A673 (cell line): ENCODE results near the gene SELENON. TPM values are rescaled to one million over a fixed set of nuclear protein-coding genes. Genes with fewer than 3 reads are reported as not detected.

Source experiments
- BruUV-seq: library from RNA; stranded (reverse); fragments of 400-500 nt; replicated peaks from 2 replicates; lab custom pipeline; 2021; lab: Mats Ljungman, UMichigan
- CTCF ChIA-PET: fragments of 300-600 bp; sonication (Branson Sonifier 250); formaldehyde crosslinking; loops from one replicate; lab custom pipeline; 2022; ENCODE audit warnings: antibody characterized with exemption; lab: Charles Lee
- POLR2A ChIA-PET: fragments of 300-600 bp; sonication (Branson Sonifier 250); formaldehyde crosslinking; loops from one replicate; lab custom pipeline; 2022; ENCODE audit warnings: antibody characterized with exemption; ENCODE audit not compliant: low non-redundant PET; lab: Charles Lee
- DNase-seq: peaks from one replicate; pipeline ENCODE4 v3.0.0-alpha.2; 2015; ENCODE audit warnings: low spot score
- H3K27ac ChIP-seq: fragments of 200-600 bp; sonication (generic); 2 replicates; pipeline ENCODE4 v1.5.1; 2016; ENCODE audit warnings: mixed run types, low read depth, mild to moderate bottlenecking, mixed read lengths, antibody characterized with exemption, low read length; ENCODE audit not compliant: poor library complexity, severe bottlenecking
- H3K27me3 ChIP-seq: fragments of 200-600 bp; sonication (generic); replicated peaks from 2 replicates; pipeline ENCODE4 v1.6.1; 2017; ENCODE audit warnings: mixed run types, low read depth, mild to moderate bottlenecking, mixed read lengths, antibody characterized with exemption, low read length; ENCODE audit not compliant: insufficient read depth, poor library complexity
- H3K36me3 ChIP-seq: fragments of 200-600 bp; sonication (generic); 2 replicates; pipeline ENCODE4 v1.6.1; 2016; ENCODE audit warnings: mixed run types, mild to moderate bottlenecking, mixed read lengths, antibody characterized with exemption, low read length; ENCODE audit not compliant: insufficient read depth, poor library complexity, severe bottlenecking
- H3K4me1 ChIP-seq: fragments of 200-600 bp; sonication (generic); 2 replicates; pipeline ENCODE4 v1.6.1; 2017; ENCODE audit warnings: mixed run types, mild to moderate bottlenecking, mixed read lengths, antibody characterized with exemption, low read length; ENCODE audit not compliant: insufficient read depth, poor library complexity, severe bottlenecking
- H3K4me3 ChIP-seq: fragments of 200-600 bp; sonication (generic); 2 replicates; pipeline ENCODE4 v1.5.1; 2016; ENCODE audit warnings: low read depth, mixed run types, mild to moderate bottlenecking, mixed read lengths, low read length; ENCODE audit not compliant: poor library complexity, severe bottlenecking
- H3K9me3 ChIP-seq: fragments of 200-600 bp; sonication (generic); 2 replicates; pipeline ENCODE4 v1.6.1; 2016; ENCODE audit warnings: mixed run types, low read depth, mild to moderate bottlenecking, mixed read lengths, antibody characterized with exemption, low read length; ENCODE audit not compliant: poor library complexity, severe bottlenecking
- CTCF ChIP-seq: fragments of 300-800, 200-600 bp; sonication (generic); conservative IDR thresholded peaks from 2 replicates; pipeline ENCODE4 v1.5.1; 2017; ENCODE audit warnings: low read depth, mild to moderate bottlenecking, antibody characterized with exemption, low read length, moderate library complexity, mixed read lengths
- EZH2 ChIP-seq: fragments of 200-600 bp; sonication (generic); IDR thresholded peaks from 2 replicates; pipeline ENCODE4 v1.6.1; 2017; ENCODE audit warnings: borderline replicate concordance, low read depth, mild to moderate bottlenecking, mixed read lengths, antibody characterized with exemption, low read length; ENCODE audit not compliant: poor library complexity, severe bottlenecking
- intact Hi-C: fragments of 100-400 bp; cut with micrococcal nuclease; formaldehyde crosslinking; loops from one replicate; pipeline ENCODE4 v1.10.0; 2022; ENCODE audit not compliant: unreplicated experiment
- total RNA-seq: library from RNA; stranded (reverse); gene quantifications from 2 replicates; pipeline ENCODE4 v1.2.3, GENCODE V29; 2021

The SELENON gene
- total RNA-seq, 1 experiment from 2014 or later: 50.4 TPM

DNA sequence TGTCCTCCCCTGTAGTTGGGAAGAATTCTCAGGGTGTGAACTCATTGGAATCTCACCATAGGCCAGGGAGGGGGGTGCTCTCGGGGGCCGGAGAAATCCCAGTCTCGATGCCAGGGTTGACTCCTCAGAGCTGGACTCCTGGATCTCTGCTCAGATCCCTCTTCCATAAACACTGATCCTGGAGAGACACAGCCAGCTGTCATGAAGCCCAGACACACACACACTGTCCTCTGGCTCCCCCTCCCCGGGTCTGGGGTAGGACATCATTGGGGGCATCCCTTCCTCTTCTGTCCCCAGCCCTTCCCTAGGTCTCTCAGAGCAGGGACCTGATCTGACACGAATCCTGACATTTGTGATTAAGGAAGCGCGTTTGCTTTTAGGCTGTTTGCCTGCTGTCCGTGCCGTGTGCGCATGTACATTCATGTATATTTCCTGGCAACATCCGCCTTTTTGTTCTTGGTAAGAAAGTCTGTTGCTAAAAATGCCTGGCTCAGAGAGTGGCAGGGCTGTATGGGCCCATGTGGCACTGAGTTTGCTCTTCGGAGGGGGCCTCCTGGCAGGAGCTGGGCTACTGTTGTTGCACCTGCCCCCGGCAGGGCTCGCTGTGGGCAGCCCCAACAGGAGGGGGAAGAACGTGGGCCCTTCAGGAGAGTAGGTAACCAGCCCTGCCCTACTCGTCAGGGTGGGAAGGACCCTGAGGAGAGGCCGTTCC lies 45.4 kb upstream of the SELENON start:
- Histone ChIP-seq H3K27ac (no peak overlapping the region), H3K27me3 (no peaks in the 10 kb centered on the region), H3K9me3 (no peaks in the 10 kb centered on the region), H3K4me1 (no peaks in the 10 kb centered on the region), H3K36me3 (no peaks in the 10 kb centered on the region), H3K4me3 (no peak overlapping the region)
- ChIA-PET POLR2A (no interaction called here), CTCF (no interaction called here)
- intact Hi-C loops: no loop called here
- no peak for DNase-seq
- TF ChIP-seq CTCF (no peak), EZH2 (no peak)
- BruUV-seq: no TSS peak

DNA sequence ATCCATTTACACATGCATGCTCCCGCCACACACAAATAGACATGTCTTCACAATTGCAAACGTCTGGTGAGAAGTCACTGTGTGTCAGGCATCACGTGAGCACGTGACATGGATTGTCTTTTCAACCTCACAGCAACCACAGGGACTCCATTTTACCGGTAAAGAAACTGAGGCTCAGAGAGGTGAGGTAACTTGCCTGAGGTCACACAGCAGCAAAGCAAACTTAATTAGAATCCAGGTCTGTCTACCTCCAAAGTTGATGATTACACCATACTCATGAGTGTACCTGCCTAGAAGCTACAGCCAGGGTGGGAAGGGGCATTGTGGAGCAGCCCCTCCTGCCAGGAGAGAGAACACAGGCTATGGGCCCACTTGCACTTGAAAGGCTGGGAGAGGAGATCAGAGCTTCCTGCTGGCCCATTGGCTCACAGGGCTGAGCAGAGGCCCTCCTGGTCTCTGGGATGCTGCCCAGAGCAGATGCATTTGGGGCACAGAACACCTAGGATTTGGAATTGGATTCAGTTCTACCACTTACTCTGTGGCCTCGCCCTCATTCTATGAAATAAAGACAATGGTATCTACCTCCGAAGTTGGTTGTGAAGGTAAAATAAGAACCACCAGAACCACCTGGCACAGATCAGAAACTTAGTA lies 44.4 kb upstream of the SELENON start:
- no peak for DNase-seq
- Histone ChIP-seq H3K36me3 (no peaks in the 10 kb centered on the region), H3K9me3 (no peaks in the 10 kb centered on the region), H3K4me3 (no peak overlapping the region), H3K27me3 (no peaks in the 10 kb centered on the region), H3K27ac (no peak overlapping the region), H3K4me1 (no peaks in the 10 kb centered on the region)
- intact Hi-C loops: no loop called here
- BruUV-seq: no TSS peak
- ChIA-PET CTCF (no interaction called here), POLR2A (interaction anchor here (0.7 kb wide), 1 partner anchor 17 kb away, joined by 4 read pairs; no protein-coding TSS in a partner anchor)
- TF ChIP-seq CTCF: no peak
- no peak for TF ChIP-seq EZH2

DNA sequence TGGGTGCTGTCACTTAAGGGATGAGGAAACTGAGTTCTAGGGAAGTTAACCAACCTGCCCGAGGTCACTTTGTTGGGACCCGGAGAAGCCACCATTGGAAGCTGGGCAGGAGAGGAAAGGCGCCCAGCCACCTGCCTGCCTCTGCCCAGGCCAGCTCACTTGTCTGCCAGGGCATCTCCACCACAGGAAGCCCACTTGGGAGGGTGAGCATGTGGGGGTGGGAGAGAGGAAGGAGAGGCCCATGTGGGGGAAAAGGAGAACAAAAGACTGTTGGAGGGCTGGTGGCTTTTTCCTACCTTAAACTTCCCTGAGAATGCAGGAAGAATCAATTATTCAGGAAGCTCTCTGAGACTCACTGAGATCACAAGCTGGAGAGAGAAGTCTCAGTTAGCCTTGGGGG lies 43.8 kb upstream of the SELENON start:
- Histone ChIP-seq H3K27me3 (no peaks in the 10 kb centered on the region), H3K4me3 (no peak overlapping the region), H3K36me3 (no peaks in the 10 kb centered on the region), H3K4me1 (no peaks in the 10 kb centered on the region), H3K27ac (no peak overlapping the region), H3K9me3 (no peaks in the 10 kb centered on the region)
- POLR2A ChIA-PET: interaction anchor here (0.7 kb wide), 1 partner anchor 17 kb away, joined by 4 read pairs; no protein-coding TSS in a partner anchor
- no TSS peak for BruUV-seq
- TF ChIP-seq CTCF (no peak), EZH2 (no peak)
- intact Hi-C loops: no loop called here
- DNase-seq: no peak
- CTCF ChIA-PET: no interaction called here
